Esophagus (tissue), 2 donors: ENCODE data around the gene MCC. TPM values are rescaled to one million over a fixed set of nuclear protein-coding genes. Genes with fewer than 3 reads are reported as not detected.

Experiments used
- H3K27ac ChIP-seq, 2 donors: one replicate each; pipeline ENCODE4 v1.5.1; 2013; ENCODE audit warnings: low read depth in 2 of 2, mild to moderate bottlenecking in 2 of 2, inconsistent platforms in 1 of 2, low read length in 1 of 2, moderate library complexity in 1 of 2
- H3K27me3 ChIP-seq, 2 donors: one replicate each; pipeline ENCODE4 v1.6.1; 2013; ENCODE audit warnings: low read length in 2 of 2, control low read depth in 1 of 2, mild to moderate bottlenecking in 1 of 2; ENCODE audit not compliant: insufficient read depth in 2 of 2, control insufficient read depth in 1 of 2
- H3K36me3 ChIP-seq, 2 donors: one replicate each; pipeline ENCODE4 v1.6.1; 2013; ENCODE audit warnings: low read length in 1 of 2; ENCODE audit not compliant: control insufficient read depth in 2 of 2, insufficient read depth in 2 of 2
- H3K4me1 ChIP-seq, 2 donors: one replicate each; pipeline ENCODE4 v1.6.1; 2013; ENCODE audit warnings: low read length in 1 of 2; ENCODE audit not compliant: control insufficient read depth in 2 of 2, insufficient read depth in 2 of 2
- H3K4me3 ChIP-seq, 2 donors: one replicate each; pipeline ENCODE4 v1.5.1; 2013; ENCODE audit warnings: low read length in 2 of 2, mild to moderate bottlenecking in 2 of 2, low read depth in 1 of 2, moderate library complexity in 1 of 2
- H3K9me3 ChIP-seq, 2 donors: one replicate each; pipeline ENCODE4 v1.6.1; 2013; ENCODE audit warnings: mild to moderate bottlenecking in 2 of 2, low read depth in 1 of 2, low read length in 1 of 2, moderate library complexity in 1 of 2; ENCODE audit not compliant: control insufficient read depth in 2 of 2, insufficient read depth in 1 of 2
- WGBS, 2 donors: extraction: QIAGEN DNeasy Blood & Tissue Kit; methylation state at CpG; one replicate each; pipeline ENCODE4 v1.1.7; 2013; 5-methylcytosine and 5-hydroxymethylcytosine counted together
- polyA plus RNA-seq, 2 donors: library from polyadenylated mRNA; stranded (reverse); fragments of 200-250 nt; gene quantifications; one replicate each; pipeline ENCODE4 v1.2.3, GENCODE V29; 2013
- donor health status: healthy with polysubstance abuse.
- donor health status: Bipolar disorder and iron deficiency.

MCC gene
- polyA plus RNA-seq, 2 donors, result 7.2 to 8.3 TPM

- Histone ChIP-seq H3K9me3 (no peaks in the 10 kb centered on the region), H3K4me1 (peaks cover 0 to 3% of the 10 kb centered on the region in 2 donors), H3K36me3 (no peaks in the 10 kb centered on the region), H3K27me3 (no peaks in the 10 kb centered on the region), H3K27ac (no peak overlapping the region), H3K4me3 (no peak overlapping the region)
- WGBS, 2 donors, result 53 to 67% methylated on average over 5 of the region's 5 CpGs
Observed at GRCh38 chr5:113344973-113345940, 143.0 kb downstream of the MCC start.

DNA sequence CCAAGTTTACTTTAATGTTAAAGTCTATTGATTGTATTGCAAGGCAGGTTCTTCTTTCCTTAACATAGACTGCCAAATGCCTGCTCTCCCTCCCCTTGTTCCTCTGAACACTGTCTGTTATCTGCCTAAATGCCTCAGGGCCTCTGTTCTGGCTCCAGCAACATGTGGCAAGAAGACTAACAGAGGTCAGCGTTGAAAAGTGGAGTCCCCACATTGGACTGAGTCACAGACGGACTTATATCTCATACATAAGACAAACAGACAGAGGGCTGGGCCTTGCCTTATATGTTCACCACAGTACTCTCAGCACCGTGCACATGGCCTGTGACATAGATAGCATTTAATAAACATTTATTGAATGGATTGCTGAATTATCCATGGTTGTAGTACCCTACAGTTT lies 144.9 kb downstream of the MCC start:
- peaks cover 0 to 3% of the 10 kb centered on the region in 2 donors for H3K4me1 ChIP-seq
- H3K9me3 ChIP-seq, result no peaks in the 10 kb centered on the region
- H3K27ac ChIP-seq, result no peak overlapping the region
- no peaks in the 10 kb centered on the region for H3K36me3 ChIP-seq
- H3K27me3 ChIP-seq, result no peaks in the 10 kb centered on the region
- 57 to 72% methylated on average over 3 of the region's 3 CpGs for WGBS, 2 donors
- no peak overlapping the region for H3K4me3 ChIP-seq

- H3K4me1 ChIP-seq, result peaks cover 0 to 3% of the 10 kb centered on the region in 2 donors
- H3K4me3 ChIP-seq, result no peak overlapping the region
- H3K36me3 ChIP-seq, result no peaks in the 10 kb centered on the region
- H3K27ac ChIP-seq, result no peak overlapping the region
- H3K9me3 ChIP-seq, result no peaks in the 10 kb centered on the region
- no peaks in the 10 kb centered on the region for H3K27me3 ChIP-seq
- 81 to 83% methylated on average over 7 of the region's 7 CpGs for whole genome bisulfite sequencing, 2 donors
Observed at GRCh38 chr5:113340537-113340936, 147.7 kb downstream of the MCC start.

GRCh38 chr5:113338628-113339027 lies 149.6 kb downstream of the MCC start:
- no peak overlapping the region for H3K4me3 ChIP-seq
- H3K9me3 ChIP-seq, result no peaks in the 10 kb centered on the region
- no peaks in the 10 kb centered on the region for H3K27me3 ChIP-seq
- WGBS, 2 donors, result 75 to 86% methylated on average over 3 of the region's 3 CpGs
- no peaks in the 10 kb centered on the region for H3K36me3 ChIP-seq
- no peaks in the 10 kb centered on the region for H3K4me1 ChIP-seq
- H3K27ac ChIP-seq, result no peak overlapping the region

- Histone ChIP-seq H3K27ac (no peak overlapping the region), H3K9me3 (no peaks in the 10 kb centered on the region), H3K4me3 (no peak overlapping the region), H3K36me3 (no peaks in the 10 kb centered on the region), H3K27me3 (no peaks in the 10 kb centered on the region), H3K4me1 (no peaks in the 10 kb centered on the region)
- 86% methylated on average over 6 of the region's 6 CpGs for WGBS, 2 donors
Observed at GRCh38 chr5:113337515-113338415, 150.5 kb downstream of the MCC start.

DNA sequence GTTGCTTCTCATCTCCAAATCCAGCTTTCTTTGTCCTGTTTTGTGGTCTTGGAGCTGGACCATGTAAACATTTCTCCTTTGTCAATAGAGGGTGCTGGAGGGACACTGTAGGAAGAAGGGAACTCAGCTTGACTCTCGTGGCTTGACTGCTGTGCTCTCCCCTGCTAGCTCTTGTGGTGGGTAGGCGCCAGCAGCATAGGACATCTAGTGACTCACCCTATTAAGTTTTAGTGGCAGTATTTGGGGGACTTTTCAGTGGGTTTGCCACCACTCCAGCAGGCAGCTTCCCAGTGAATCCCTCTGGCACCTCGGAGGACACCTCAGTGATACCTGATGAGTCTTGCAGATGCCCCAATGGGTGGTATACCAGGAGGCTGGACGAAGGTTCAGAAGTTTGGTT lies 151.3 kb downstream of the MCC start:
- no peak overlapping the region for H3K4me3 ChIP-seq
- H3K27ac ChIP-seq, result no peak overlapping the region
- H3K36me3 ChIP-seq, result no peaks in the 10 kb centered on the region
- H3K4me1 ChIP-seq, result no peaks in the 10 kb centered on the region
- 59 to 63% methylated on average over 4 of the region's 4 CpGs for WGBS, 2 donors
- no peaks in the 10 kb centered on the region for H3K27me3 ChIP-seq
- H3K9me3 ChIP-seq, result no peaks in the 10 kb centered on the region

GRCh38 chr5:113333411-113333810 lies 154.8 kb downstream of the MCC start:
- H3K4me1 ChIP-seq, result no peaks in the 10 kb centered on the region
- no peaks in the 10 kb centered on the region for H3K36me3 ChIP-seq
- no peaks in the 10 kb centered on the region for H3K27me3 ChIP-seq
- H3K27ac ChIP-seq, result no peak overlapping the region
- H3K9me3 ChIP-seq, result no peaks in the 10 kb centered on the region
- WGBS, 2 donors, result 68 to 78% methylated on average over 1 of the region's 1 CpG
- no peak overlapping the region for H3K4me3 ChIP-seq

GRCh38 chr5:113331209-113331551 lies 157.1 kb downstream of the MCC start:
- Histone ChIP-seq H3K36me3 (no peaks in the 10 kb centered on the region), H3K27me3 (no peaks in the 10 kb centered on the region), H3K9me3 (no peaks in the 10 kb centered on the region), H3K4me1 (no peaks in the 10 kb centered on the region), H3K4me3 (no peak overlapping the region), H3K27ac (no peak overlapping the region)
- WGBS, 2 donors, result 61 to 64% methylated on average over 4 of the region's 4 CpGs

- no peaks in the 10 kb centered on the region for H3K27me3 ChIP-seq
- no peaks in the 10 kb centered on the region for H3K36me3 ChIP-seq
- no peak overlapping the region for H3K27ac ChIP-seq
- WGBS, 2 donors, result 8 to 19% methylated on average over 4 of the region's 4 CpGs
- no peak overlapping the region for H3K4me3 ChIP-seq
- H3K4me1 ChIP-seq, result no peaks in the 10 kb centered on the region
- H3K9me3 ChIP-seq, result no peaks in the 10 kb centered on the region
Observed at GRCh38 chr5:113330533-113331208, 157.6 kb downstream of the MCC start.
